GM12892 (cell line): Measurements from ENCODE around the gene RNU1-2. TPM values are rescaled to one million over a fixed set of nuclear protein-coding genes. Genes with fewer than 3 reads are reported as not detected.
"Not testable (repeated sequence)": the region's sequence is repeated elsewhere in the genome, so short reads cannot be mapped to it uniquely, and the experiment has no call there.

ENCODE experiments used
- DNase-seq: peaks from one replicate; pipeline ENCODE4 v3.0.0; 2011; ENCODE audit not compliant: insufficient read length
- FAIRE-seq: peaks from 2 replicates; lab custom pipeline; 2011; peaks lifted over from hg19 to GRCh38; lab: Jason Lieb, UNC
- POLR2A ChIP-seq: IDR thresholded peaks from 2 replicates; pipeline ENCODE4 v1.6.1; 2011; ENCODE audit warnings: low read depth, low read length, control low read depth
- POLR2AphosphoS5 ChIP-seq: IDR thresholded peaks from 2 replicates; pipeline ENCODE4 v1.6.1; 2011; ENCODE audit warnings: low read depth, low read length, control low read depth
- polyA plus RNA-seq: library from polyadenylated mRNA; unstranded; fragments of >200 nt; gene quantifications from one replicate; pipeline ENCODE4 v1.2.1, GENCODE V29; 2012; ENCODE audit warnings: missing spikeins, inconsistent platforms; ENCODE audit not compliant: missing spikeins

The RNU1-2 gene
- polyA plus RNA-seq, result 139 TPM

DNA sequence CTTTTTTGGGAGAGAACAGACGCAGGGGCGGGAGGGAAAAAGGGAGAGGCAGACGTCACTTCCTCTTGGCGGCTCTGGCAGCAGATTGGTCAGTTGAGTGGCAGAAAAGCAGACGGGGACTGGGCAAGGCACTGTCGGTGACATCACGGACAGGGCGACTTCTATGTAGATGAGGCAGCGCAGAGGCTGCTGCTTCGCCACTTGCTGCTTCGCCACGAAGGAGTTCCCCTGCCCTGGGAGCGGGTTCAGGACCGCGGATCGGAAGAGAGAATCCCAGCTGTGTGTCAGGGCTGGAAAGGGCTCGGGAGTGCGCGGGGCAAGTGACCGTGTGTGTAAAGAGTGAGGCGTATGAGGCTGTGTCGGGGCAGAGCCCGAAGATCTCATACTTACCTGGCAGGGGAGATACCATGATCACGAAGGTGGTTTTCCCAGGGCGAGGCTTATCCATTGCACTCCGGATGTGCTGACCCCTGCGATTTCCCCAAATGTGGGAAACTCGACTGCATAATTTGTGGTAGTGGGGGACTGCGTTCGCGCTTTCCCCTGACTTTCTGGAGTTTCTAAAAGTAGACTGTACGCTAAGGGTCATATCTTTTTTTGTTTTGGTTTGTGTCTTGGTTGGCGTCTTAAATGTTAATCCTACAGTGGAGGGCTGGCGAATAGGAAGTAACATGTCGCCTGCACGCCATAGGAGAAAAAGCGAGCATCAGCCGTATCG, at the start of gene RNU1-2:
Gene RNU1-2 (plus strand): TSS at position 383 of the 718 bp plus-strand sequence.
- TF ChIP-seq POLR2A (peak; percentile 97), POLR2AphosphoS5 (peak; percentile 99)
- FAIRE-seq (peak; percentile 46), DNase-seq (peak; percentile 34)

DNA sequence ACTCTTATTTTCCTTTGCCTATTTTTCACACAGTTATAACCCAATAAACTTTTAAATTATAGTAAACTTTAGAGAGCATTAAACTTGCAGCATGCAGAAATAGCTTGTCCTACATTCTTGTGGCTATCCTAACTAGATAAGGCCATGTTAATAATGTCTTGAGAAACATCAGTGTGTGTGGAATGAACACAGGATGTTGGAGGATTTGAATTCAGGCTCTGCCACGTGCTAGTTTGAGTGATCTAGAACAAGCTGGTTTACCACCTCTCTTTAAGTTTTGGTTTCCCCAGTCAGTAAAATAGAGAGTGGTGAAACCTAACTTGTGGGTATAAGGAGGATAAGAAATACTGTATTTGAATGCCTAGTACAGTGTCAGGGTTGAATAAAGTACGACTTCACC, 39.6 kb upstream of the RNU1-2 start:
- FAIRE-seq, DNase-seq: not testable (repeated sequence)

DNA sequence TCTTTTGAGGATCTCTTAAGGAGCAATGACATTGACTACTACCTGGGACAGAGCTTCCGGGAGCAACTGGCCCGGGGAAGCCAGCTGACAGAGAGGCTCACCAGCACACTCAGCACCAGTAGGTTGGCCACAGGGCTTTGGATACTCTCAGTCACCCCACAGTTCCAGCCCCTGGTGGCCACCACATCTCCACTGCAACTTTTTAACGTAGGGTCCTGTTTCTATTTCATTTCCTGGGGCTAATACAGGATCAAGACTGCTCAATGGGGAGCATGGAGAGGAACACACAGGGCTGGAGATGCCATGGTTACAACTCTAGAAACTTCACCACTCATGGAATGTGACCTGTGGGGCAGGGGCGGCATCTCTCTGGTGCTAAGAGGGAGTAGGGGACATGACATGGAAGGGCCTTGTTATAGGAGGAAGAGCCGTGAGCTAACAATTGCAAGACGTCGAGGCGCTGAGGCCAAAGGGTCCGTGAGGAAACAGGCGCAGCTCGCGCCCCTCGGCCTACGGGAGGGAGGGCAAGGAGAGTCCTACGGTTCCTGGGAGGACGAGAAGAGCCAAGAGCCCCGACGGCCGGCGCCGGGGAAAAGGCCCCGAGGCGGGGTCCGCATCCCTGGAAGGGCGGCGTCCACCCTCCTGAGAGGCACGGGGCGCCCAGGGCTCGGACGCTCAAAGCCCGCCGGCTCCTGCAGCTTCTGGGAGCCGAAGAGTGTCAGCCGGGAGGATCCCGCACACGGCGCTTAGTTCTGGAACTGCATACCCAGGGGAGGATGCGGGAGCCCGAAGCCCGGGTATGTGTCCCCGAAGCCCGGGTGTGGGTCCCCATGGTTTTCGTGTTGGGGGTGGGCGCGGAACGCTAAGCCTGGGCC, 36.4 kb upstream of the RNU1-2 start:
- not testable (repeated sequence) for FAIRE-seq, DNase-seq

DNA sequence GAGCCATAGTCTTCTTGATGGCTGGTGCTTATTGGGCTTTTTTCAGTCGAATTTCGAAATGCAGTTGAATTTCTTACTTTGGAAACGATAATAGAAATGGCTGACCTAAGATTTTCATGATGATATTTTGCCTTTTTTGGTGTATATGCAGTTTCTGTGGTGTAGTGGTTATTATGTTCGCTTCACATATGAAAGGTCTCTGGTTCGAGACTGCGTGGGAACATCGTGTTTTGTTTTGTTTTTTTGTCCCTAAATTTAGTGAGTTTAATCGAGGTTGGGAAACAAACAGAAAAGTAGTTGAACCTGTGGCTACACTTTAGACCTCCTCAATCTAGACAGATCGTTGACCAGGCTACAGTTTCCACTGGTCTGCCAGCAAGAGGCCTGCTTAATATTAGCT, 35.7 kb upstream of the RNU1-2 start:
- not testable (repeated sequence) for FAIRE-seq, DNase-seq

DNA sequence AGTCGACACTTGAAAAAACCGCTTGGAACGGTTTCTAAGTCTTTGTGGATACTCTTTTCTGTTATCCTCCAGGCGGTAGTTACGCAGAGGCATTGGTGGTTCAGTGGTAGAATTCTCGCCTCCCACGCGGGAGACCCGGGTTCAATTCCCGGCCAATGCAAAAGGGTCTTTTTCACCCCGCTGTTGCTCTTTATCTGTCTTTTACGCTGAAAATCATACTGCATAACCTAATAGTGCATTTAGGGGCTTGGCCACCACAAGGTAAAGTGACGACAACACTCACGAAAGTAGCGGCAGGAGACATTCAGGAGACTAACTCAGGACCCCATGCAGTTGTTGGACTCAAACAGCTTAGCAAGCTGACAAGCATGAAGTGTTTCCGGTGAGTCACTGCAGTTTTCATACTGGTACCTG, 33.9 kb upstream of the RNU1-2 start:
- not testable (repeated sequence) for DNase-seq

DNA sequence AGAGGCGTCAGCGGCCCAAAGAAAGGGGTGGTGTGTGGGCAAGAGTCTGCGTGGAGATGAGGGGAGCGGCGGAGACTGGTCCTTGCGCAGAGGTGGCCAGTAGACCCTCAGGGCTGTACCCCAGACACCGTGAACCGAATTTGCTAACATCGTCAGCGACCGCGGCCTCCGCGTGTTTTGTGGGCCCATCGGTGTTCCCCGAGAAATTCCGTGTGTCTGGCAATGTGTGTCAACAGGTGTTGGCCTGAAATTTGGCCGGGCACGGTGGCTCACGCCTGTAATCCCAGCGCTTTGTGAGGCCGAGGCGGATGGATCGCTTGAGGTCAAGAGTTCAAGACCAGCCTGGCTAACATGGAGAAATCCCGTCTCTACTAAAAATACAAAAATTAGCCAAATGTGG, 33.4 kb upstream of the RNU1-2 start:
- not testable (repeated sequence) for DNase-seq, FAIRE-seq

More for the DNA sequence above, 33.9 kb upstream of the RNU1-2 start:
- not testable (repeated sequence) for FAIRE-seq

DNA sequence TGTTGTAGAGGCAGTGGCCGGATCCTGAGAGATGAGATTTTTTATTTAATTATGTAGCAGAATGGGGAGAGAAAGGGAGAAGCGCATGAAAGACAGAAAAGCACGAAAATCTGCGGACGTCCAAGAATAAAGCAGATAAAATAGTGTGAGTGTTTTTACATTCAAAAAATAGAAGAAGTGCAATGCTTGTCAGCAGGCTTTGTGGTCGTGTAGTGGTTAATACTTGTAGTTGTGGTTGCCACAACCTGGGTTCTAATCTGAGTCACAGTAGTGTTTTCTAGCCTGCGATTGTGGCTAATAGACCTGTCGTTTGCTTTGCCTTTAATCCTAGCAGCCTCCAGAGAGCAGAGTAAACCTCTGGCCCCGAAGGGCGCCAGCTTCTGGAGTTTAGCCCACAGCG, 32.8 kb upstream of the RNU1-2 start:
- peak; percentile 60 for FAIRE-seq
- DNase-seq, result not testable (repeated sequence)

DNA sequence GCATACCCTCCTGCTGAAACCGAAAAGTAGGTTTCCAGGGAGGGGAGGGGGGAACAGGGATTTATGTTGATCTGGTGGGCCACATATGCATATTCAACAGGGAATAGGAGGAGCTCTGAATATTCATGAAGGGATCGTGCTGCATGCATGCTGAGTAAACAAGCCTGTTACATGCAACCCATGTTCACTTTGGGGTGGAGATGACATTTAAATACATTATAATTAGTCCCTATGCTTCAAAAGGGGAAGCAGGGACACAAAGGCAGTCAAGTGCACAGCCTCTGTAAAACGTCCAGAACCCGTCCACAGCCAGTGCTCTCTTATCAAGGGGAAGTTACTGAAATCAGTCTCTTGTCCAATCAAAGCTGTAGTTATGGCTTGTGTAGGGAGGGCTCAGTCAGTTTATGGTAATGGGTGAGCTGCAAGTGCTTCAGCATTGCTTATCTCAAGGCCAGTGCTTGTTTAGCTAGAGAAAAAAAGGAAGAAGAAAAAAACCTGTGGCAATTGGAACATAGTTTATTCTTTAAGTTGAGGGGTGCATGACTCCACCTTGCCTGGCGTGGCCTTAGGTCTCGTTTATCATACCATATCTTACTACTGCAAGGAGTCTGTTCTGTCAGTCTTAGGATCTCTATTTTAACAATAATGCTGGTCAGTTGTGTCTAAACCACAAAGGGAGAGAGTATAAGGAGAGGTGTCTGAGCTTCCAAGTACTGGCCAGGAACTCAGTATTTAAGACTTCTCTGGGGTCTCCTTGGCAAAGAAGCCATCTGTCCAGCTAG, 28.7 kb upstream of the RNU1-2 start:
- DNase-seq, FAIRE-seq: not testable (repeated sequence)

DNA sequence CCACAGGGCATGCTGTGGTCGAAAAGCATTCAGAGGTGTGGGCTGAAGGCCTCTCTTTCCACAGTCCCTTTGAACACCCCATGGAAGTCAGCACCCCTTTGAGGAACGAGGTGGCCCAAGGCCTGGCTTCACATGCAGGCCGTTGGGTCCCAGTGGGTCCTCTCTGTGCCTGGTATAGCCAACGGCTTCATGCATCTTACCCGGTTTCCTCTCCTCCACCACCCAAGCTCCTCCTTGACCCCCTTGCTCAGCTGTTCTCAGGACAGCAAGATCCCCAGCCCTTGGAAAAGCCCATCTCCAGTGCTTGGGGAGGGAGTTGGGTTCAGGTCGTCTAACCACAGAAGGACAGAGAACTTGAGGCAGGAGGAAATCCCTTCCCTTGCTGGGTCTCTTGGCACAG, 27.0 kb upstream of the RNU1-2 start:
- DNase-seq, FAIRE-seq: not testable (repeated sequence)

DNA sequence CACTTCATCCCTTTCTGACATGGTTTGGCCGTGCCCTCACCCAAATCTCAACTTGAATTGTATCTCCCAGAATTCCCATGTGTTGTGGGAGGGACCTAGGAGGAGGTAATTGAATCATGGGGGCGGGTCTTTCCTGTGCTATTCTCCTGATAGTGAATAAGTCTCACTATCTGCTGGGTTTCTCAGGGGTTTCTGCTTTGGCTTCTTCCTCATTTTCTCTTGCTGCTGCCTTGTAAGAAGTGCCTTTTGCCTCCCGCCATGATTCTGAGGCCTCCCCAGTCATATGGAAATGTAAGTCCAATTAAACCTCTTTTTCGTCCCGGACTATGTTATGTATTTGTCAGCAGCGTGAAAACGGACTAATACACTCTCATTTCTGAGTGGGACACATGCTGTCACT, 25.8 kb upstream of the RNU1-2 start:
- not testable (repeated sequence) for DNase-seq, FAIRE-seq

DNA sequence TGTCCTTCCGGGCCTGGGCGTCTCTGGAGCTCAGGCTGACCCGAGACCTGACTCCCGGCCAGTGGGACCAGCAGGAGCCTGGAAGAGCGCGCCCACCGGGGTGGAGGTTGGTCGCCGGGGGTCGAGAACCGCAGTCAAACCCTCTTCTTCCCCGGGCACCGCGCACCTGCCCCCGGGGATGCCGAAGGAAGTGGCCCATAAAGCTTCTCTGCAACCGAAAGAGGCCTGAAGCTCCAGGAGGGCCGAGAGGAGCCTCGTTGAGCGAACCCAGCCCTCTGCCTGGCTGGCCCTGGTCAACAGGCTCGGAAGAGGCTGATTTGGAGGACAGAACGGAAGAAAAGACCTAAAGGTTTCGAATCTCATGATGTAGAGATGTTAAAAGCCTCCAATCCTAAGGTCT, 24.6 kb upstream of the RNU1-2 start:
- DNase-seq, FAIRE-seq: not testable (repeated sequence)

DNA sequence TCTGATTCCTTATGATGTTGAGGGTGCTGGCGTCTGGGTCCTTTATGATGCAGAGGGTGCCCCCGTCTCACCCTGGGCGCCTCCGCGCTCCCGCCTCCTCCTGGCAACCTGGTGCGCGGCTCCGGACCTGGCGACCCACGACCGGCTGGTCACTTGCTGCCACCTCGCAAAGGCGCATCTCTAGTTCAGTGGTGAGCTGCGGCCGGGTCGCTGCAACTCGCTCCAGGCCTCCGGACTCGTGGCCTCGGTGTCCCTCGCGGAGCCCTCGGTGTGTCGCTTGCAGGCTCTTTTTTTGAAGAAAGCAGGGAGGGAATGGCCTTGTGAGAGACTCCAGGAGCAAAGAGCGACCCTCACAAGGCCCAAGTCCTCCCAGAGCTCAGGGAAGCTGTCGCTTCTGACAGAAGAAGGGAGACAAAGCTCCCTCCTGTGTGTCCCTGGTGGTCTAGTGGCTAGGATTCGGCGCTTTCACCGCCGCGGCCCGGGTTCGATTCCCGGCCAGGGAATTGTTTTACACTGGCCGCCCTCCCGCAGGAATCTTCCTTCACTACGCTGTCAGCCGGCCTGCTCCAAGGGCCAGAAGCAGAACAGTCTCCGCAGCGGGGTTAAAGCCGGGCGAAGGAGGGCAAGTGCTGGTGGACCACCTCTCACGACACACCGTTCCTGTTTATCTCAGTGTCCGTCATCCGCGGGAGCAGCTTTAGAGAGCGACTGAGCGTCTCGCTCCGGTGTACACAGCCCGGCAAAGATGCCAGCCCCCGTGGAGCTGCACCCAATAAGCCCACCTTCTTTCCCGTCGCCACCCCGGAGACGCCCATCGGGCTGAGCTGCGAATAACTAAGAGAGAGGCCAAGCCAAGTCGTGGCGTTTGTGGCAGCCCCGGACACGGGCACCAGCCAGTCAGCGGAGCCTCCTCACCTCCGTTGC, 23.4 kb upstream of the RNU1-2 start:
- DNase-seq, FAIRE-seq: not testable (repeated sequence)

DNA sequence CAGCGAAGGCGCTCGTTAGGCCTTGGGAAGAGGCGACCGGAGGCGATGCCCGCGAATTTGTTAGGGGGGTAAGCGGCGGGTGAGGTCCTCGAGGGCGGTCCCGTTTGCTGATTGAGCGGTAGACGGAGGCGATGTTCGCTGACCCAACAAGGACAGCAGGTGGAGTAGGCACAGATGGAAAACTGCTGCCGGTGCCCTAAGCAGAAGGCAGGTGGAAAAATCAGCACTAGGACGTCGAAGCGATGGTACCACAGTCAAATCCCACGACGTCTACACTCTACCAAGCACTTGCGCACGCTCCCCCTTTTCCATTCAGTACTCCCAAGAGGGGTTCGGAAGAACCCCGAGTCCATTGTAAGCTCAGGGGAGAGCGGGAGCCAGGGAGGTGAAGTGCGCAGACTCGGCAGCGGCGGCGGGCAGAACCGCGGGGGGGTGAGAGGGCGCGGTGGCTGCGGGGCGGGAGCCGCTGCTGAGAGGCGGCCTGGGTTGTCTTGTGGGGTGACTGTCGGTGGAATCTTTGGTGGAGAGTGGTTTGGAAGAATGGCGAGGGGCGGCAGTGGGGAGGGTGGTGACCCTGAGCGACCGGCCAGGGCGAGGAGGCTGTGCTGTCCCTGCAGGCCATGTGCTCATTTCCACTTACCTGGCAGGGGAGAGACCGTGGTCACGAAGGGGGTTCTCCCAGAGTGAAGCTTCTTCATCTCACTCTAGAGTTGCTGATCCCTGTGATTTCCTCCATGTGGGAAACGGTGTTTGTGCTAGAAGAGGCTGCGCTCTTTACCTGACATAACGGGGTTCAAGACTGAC, 22.5 kb upstream of the RNU1-2 start:
- not testable (repeated sequence) for DNase-seq, FAIRE-seq

DNA sequence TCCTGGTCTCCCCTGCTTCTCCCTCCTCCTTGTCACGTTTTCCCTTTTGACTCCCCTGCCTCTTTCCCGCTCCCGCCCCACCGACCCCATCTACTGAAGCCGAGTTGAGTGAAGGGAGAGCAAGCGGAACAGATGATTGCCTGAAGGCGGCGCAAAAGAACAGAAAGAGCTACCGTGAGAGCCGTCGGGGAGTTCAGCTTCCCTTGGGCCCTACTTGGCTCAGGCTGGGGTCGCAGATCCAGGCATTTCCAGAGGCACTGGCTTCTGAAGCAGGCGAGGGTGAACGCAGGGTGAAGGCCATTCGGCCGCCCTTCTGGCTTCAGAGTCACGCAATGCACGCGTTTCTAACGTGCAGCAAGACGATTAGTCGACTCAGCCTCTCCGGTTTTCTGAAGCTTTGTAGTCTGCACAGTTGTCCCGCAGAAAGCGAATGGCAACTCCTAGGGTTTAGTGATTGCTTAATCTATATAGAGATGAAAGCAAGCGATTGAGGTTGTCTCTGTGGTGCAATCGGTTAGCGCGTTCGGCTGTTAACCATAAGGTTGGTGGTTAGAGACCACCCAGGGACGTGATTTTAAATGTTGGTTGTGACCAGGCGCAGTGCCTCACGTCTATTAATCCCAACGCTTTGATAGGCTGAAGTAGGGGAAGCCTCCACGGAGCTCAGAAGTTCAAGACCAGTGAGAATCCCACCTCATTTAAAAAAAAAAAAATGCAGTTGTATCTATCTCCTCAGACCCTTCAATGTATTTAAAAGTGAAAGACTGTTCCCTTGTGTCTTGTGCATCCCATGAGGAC, 20.6 kb upstream of the RNU1-2 start:
- not testable (repeated sequence) for DNase-seq, FAIRE-seq

DNA sequence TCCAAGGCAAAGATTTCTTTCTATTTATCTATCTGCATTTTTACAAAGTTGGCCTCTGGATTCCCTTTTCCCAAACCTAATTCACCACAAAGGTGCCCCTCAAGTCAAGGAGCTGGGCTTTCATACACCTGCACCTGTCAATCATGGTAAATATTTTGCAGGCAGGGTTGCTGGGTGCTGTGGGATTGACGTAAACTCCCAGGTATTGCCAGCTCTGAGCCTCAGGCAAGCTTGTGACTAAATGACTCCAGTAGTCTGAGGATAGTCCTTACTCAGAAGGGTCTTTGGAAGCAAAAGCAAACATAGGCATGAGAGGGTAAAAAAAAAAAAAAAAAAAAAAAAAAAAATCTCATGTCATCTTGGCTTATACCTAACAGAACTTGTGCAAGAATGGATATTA, 14.0 kb upstream of the RNU1-2 start:
- not testable (repeated sequence) for DNase-seq, FAIRE-seq
